HG03175 (cell line): ENCODE measurements around the gene NKAPD1.
"Not testable (repeated sequence)": the region's sequence is repeated elsewhere in the genome, so short reads cannot be mapped to it uniquely, and the experiment has no call there.

Experiments used
- ATAC-seq: cut with Tn5 transposase; IDR thresholded peaks from one replicate; pipeline ENCODE4 v1.9.1; 2021; ENCODE audit warnings: mild to moderate bottlenecking, moderate library complexity; ENCODE audit not compliant: unreplicated experiment

Gene NKAPD1, protein sequence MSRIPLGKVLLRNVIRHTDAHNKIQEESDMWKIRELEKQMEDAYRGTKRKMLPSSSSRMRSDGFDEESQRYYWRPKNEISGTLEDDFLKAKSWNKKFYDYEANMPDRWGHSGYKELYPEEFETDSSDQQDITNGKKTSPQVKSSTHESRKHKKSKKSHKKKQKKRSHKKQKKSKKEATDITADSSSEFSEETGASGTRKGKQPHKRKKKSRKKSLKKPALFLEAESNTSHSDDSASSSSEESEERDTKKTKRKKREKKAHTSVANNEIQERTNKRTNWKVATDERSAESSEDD

DNA sequence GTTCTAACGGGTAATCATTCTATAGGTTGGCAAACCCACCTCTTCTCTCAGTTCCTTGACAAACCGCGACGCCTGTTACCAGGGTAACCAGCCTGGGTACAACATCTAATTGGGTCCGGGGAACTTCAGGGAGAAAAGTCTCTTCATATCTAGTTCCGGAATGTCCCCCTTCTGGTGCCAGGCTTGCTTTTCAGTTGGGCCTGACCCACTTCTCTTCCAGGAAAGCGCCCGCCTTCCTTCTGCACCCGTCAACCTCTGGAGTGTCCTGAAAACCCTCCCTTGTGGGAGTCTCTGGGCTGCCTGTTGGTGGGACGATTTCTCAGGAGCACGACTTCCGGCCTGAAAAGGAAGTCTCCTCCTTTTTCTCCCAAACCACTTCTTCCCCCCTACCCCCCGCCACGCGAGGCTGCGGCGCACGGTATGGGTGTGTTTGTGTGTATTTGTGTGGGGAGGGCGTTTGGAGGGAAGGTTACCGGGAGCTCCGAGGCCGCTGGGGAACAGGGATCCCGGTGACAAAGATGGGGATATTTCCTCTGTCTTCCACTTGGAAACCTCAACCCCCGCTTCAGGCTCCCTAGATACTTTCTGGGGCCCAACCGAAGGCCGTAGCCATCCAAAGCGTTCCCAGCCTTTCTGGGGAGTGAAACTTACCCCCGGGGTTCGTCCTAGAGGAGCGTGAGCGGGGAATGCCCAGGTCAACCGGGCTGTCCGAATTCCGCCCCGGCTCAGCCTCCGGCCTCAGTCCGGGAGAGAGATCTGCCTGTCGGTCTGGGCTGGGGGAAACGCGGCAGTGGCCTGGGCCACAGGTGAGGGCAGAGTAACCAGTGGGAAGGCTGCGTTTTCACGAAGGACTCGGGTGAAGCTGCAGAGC, at the start of gene NKAPD1, which contains the start of gene PIH1D2:
Gene NKAPD1, plus strand, starts transcription at position 359 of the 871 bp plus-strand sequence. CDS start 1,276 bp downstream, outside the sequence.
Gene PIH1D2, minus strand, starts transcription at position 77 of the 871 bp plus-strand sequence. CDS start 843 bp downstream, outside the sequence.
- ATAC-seq, result peak; percentile 92

DNA sequence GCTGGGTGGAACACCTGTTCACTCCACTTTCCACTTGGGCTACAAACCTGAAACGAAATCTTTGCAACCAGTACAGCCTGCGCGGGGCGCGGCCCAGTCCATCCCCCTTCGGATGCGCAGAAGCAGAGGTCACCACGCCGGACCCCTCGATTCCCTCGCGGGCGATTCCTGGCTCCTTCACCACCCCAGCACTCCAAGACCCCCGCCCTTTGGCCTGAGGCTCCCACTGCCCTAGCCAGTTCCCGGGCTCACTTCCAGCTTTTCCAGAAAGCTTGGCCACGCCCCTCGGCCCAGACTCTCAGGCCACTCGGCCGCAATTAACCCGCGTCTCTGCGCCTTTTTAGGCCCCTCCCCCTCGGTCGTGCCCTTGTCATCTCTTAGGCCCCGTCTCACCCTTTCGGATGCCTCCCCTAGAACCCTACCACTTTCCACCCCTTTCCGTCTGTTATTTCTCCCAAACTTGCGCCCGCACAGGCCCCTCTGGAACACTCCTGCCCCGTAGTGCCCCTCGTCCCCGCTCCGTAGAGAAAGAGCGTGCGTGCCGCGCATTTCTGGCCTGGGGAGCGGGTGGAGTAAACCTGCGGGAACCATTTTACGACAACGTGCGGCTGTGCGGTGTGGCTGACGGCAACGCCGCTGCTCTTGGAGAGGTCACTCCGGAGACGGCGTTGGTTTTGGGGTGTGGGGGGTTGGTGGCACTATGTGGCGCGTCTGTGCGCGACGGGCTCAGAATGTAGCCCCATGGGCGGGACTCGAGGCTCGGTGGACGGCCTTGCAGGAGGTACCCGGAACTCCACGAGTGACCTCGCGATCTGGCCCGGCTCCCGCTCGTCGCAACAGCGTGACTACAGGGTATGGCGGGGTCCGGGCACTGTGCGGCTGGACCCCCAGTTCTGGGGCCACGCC, 49.1 kb upstream of the NKAPD1 start, which contains the start of gene DLAT:
Gene DLAT, plus strand, starts transcription at position 636 of the 906 bp plus-strand sequence. Its CDS starts 65 bp downstream, at position 701.
- peak; percentile 80 for ATAC-seq

DNA sequence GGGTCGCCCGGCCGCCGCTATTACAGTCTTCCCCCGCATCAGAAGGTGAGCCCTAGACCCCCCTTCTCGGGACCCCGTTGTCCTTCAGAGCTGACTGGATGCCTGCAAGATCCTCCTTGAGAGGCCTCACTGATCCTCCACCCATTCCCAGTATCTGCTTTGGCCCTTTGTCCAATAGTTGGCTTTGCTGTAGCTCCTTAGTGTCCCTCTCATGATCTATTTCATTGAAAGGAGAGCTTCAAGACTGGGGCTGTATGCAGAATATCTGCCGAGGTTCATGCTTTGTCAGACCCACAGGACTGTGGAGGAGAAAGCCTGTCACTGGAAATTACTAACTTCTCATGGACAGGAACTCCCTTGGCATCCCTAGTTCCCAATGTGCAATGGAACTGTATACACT, 48.4 kb upstream of the NKAPD1 start:
- ATAC-seq, result peak; percentile 3

DNA sequence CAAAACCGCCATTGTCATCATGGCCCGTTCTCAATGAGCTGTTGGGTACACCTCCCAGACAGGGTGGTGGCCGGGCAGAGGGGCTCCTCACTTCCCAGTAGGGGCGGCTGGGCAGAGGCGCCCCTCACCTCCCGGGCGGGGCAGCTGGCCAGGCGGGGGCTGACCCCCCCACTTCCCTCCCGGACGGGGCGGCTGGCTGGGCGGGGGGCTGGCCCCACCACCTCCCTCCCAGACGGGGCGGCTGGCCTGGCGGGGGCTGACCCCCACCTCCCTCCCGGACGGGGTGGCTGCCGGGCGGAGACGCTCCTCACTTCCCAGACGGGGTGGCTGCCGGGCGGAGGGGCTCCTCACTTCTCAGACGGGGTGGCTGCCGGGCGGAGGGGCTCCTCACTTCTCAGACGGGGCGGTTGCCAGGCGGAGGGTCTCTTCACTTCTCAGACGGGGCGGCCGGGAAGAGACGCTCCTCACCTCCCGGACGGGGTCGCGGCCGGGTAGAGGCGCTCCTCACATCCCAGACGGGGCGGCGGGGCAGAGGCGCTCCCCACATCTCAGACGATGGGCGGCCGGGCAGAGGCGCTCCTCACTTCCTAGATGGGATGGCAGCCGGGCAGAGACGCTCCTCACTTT, 47.2 kb upstream of the NKAPD1 start:
- ATAC-seq, result not testable (repeated sequence)

DNA sequence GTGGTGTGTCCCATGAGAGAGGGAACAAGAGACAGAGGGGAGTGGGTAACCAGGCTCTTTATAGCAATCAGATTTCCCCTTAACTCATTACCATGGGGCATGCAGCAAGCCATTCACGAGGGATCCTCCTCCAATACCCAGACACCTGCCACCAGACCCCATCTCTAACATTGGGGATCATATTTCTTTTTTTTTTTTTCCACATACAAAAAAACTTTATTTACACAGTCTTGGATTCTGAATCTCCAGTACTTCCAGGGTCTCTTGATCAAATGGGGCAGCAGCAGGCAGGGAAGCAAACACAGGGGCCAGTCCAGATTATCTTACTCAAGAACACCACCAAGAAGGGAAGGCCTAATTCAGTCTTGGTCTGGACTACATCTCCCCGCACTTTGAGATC, 44.6 kb upstream of the NKAPD1 start:
- no peak for ATAC-seq

DNA sequence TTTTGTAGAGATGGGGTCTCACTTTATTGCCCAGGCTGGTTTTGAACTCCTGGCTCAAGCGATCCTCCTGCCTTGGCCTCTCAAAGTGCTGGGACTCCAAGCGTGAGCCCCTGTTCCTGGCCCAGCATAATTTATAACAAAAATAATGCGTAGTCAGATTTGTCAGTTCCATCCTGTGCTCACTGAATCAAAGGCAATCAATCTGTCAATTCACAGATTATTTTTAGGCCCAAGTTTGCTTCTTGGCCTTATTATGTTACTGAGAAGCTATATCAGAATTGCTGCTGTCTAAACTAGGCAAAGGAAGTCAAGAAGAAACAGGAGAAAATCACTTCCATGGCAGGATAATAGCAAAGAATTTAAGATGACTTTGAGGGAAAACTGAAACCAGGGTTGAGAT, 40.2 kb upstream of the NKAPD1 start:
- ATAC-seq, result no peak

DNA sequence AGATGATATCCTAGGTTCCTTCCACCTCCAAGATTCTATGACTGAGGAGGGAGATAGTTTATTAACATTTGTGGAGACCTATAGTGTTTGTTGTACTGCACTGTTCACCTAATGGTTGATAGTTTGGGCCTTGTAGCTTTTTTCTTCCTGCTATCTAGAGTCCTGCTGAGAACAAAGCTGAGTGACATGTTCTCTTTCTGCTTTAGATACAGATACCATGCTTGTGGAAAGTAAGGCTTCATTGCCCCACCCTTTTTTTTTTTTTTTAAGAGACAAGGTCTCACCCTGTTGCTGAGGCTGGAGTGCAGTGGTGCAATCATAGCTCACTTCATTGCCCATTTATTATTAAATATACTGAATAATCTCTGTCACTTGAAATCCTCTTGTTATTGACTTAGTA, 36.6 kb upstream of the NKAPD1 start:
- no peak for ATAC-seq

DNA sequence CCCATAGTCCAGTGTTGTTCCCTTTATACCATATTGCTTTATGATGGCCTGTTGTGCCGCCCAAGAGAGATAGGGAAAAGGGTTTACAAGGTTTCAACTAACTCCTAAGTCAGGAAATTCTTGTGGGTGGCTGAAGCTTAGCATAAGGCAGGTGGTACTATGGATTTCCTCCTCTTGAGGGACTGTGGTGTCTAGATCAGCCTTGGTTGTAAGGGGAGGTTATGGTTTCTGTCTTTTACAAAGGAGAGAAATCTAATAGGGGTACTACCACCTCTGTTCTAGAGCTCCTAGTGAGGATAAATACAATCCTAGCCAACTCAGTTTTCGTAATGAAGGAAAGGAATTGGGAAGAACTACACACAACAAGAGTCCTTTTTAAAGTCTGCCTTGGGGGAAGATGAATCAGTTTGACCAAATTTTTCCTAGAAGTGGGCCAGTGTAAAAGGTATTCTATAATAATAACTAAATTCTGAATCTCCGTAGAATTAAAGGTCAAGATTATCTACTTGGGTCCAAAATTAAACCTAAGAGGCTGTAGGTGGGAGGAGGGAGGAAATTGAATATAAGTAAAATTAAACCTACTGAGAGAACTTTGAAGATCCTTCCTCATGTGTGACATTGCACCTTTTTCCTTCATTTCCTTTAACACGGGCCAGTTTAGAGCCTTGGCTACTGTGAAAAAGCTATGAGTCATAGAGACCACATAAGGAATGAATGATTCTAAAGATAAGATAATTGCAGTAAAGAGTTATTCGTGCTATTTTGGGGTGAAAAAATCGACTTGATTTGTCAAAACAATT, 31.7 kb upstream of the NKAPD1 start:
- no peak for ATAC-seq

DNA sequence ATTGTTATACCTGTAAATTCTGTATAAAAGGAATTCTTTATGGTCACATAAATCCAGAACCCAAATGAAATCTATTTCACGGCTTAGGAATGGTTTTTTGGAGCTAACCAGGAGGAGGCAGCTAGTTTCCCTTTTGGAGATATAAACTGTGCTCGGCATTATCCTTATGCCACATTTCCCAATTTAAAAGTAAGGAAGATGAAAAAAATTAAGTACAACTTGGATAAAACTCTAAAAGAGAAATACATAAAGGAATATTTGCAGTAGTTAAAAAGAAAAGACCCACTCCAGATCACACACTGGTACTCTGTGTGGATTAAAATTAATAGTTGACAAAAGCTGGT, 31.2 kb upstream of the NKAPD1 start:
- no peak for ATAC-seq

DNA sequence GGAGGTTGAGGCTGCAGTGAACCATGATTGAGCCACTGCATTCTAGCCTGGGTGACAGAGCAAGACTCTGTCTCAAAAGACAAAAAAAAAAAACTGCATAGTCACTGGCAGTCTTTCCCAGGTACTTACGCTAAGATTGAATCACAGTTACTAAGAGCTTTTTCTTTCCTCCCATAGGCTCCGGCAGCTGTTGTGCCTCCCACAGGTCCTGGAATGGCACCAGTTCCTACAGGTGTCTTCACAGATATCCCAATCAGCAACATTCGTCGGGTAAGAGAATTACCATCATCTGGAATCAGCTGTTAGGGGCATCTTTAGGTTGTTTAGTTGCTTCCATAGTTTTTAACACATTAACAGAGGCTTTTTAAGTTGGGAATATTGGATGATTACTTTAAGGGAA, 29.1 kb upstream of the NKAPD1 start:
- no peak for ATAC-seq

DNA sequence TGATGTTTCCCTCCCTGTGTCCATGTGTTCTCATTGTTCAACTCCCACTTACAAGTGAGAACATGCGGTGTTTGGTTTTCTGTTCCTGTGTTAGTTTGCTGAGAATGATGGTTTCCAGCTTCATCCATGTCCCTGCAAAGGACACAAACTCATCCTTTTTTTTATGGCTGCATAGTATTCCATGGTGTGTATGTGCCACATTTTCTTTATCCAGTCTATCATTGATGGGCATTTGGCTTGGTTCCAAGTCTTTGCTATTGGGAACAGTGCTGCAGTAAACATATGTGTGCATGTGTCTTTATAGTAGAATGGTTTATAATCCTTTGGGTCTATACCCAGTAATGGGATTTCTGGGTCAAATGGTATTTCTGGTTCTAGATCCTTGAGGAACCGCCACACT, 27.5 kb upstream of the NKAPD1 start:
- ATAC-seq, result not testable (repeated sequence)

DNA sequence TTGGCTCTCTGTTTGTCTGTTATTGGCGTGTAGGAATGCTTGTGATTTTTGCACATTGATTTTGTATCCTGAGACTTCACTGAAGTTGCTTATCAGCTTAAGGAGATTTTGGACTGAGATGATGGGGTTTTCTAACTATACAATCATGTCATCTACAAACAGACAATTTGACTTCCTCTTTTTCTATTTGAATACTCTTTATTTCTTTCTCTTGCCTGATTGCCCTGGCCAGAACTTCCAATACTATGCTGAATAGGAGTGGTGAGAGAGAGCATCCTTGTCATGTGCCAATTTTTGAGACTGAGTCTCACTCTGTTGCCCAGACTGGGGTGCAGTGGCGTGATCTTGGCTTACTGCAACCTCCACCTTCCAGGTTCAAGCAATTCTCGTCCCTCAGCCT, 25.8 kb upstream of the NKAPD1 start:
- not testable (repeated sequence) for ATAC-seq

DNA sequence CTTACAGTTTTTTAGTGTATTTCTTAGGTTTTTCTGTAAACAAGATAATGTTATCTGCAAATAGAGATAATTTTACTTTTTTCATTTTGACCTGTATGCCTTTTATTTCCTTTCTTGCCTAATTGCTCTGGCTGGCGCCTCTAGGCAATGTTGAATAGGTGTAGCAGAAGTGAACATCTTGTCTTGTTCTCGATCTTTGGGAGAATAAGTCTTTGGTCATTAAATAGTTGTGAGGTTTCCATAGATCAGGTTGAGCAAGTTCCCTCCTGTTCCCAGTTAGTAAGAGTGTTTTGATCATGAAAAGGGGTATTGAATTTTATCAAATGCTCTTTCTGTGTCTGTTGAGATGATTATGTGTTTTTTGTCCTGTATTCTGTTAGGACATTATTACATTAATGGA, 24.3 kb upstream of the NKAPD1 start:
- no peak for ATAC-seq

DNA sequence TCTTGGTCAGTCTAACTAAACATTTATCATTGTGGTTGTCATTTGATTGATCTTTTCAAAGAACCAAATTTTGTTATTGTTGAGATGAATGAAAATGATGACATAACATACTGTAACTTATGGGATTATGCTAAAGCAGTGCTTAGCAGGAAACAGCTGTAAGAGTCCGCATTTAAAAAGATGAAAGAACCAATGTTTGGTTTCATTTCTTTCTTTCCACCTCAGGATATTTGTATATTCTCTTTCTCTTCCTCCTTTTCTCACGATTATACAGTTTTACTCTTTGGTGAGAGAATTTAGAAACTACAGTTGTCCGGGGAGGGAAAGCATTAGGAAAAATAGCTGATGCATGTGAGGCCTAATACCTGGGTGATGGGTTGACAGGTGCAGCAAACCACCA, 23.4 kb upstream of the NKAPD1 start:
- peak; percentile 71 for ATAC-seq

DNA sequence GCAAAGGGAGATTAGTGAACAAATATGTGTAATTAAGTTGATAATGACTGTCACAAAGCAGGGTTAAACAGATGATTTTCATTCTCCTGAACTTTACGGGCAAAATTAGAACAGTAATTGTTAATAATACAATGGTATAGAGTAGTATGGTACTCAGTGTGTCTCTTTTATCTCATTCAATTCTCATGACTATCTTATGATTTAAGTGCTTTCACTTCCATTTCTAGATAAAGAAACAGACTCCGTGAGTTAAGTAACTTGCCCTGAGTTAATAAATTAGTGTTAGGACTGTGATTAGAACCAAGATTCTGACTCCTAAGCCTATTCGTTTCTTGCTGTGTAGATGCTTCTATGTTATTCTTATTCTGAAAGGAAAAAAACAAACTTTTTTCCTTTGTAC, 22.3 kb upstream of the NKAPD1 start:
- no peak for ATAC-seq

DNA sequence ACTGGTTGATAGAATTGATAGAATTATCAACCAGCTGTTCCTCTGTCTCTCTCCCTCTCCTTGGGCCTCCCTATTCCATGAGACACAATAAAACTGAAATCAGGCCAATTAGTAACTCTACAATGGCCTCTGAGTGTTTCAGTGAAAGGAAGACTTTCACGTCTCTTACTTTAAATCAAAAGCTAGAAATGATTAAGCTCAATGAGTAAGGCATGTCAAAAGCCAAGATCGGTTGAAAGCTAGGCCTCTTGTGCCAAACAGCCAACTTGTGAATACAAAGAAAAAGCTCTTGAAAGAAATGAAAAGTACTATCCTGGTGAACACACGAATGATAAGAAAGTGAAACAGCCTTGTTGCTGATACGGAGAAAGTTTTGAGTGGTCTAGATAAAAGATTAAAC, 16.9 kb upstream of the NKAPD1 start:
- ATAC-seq, result no peak

DNA sequence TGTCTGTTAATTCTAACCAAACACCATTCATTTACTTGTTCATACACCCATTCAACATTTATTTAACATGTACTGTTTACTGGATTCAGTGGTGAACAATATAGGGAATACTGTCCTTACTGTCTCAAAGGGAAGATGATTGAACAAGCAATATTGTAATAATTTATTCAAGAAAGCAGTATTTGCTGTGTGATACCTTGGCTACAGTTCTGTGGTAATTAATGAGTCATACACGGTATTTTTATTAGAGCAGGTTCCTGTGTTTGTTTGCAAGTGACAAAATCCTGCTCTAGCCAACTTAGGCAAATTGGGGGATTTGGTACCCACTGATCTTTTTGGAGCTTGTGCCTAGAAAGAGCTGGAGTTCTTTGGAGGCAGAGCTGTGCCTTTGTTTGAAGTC, 16.0 kb upstream of the NKAPD1 start:
- no peak for ATAC-seq

DNA sequence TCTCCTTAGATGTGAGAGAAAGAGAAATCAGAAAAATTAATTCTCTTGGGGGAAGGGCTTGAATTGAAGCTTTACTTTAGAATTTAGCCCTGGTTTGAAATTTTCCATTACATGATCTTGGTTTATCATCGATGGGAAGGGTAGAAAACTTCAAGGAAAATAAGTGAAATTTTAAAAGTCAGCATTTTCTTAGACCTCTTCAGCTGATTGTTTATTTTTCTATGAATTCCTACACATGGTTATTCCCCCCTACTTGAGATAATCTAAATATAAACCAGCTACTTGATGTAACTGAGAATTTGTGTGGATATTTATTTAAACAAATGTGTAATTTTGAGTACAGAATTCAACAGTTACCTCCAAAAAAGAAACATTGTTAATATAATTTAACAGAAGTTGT, 11.2 kb upstream of the NKAPD1 start:
- no peak for ATAC-seq

DNA sequence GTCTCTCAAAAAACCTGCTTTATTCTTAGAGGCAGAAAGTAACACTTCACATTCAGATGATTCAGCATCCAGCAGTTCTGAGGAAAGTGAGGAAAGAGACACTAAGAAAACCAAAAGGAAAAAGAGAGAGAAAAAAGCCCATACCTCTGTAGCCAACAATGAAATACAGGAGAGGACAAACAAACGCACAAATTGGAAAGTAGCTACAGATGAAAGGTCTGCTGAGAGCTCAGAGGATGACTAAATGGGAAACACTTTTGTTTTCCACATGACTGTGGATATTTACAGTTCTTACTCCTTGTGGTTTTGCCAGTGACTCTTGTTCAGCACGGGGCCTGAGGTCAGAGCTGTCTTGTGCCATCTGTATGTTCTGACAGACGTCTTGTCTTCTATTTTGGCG, 8.6 kb downstream of the NKAPD1 start:
- ATAC-seq, result no peak
